ENCODE data around the gene RTL3.

- TF ChIP-seq, protein P1, sequence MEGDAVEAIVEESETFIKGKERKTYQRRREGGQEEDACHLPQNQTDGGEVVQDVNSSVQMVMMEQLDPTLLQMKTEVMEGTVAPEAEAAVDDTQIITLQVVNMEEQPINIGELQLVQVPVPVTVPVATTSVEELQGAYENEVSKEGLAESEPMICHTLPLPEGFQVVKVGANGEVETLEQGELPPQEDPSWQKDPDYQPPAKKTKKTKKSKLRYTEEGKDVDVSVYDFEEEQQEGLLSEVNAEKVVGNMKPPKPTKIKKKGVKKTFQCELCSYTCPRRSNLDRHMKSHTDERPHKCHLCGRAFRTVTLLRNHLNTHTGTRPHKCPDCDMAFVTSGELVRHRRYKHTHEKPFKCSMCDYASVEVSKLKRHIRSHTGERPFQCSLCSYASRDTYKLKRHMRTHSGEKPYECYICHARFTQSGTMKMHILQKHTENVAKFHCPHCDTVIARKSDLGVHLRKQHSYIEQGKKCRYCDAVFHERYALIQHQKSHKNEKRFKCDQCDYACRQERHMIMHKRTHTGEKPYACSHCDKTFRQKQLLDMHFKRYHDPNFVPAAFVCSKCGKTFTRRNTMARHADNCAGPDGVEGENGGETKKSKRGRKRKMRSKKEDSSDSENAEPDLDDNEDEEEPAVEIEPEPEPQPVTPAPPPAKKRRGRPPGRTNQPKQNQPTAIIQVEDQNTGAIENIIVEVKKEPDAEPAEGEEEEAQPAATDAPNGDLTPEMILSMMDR (IDR thresholded peaks at IDR 0.05): no peak
- TF ChIP-seq EZH2 (IDR thresholded peaks at IDR 0.05; ENCODE audit: borderline replicate concordance, insufficient read depth, low read depth, low read length, poor library complexity, severe bottlenecking): no peak
Observed at GRCh38 chrX:78665342-78665741, 6.2 kb upstream of the RTL3 start.
